ENCODE data around the gene BPIFB2. TPM values are rescaled to one million over a fixed set of nuclear protein-coding genes. Genes with fewer than 3 reads are reported as not detected.

Gene BPIFB2
- total RNA-seq, 1 experiment from 2014 or later: not detected

DNA sequence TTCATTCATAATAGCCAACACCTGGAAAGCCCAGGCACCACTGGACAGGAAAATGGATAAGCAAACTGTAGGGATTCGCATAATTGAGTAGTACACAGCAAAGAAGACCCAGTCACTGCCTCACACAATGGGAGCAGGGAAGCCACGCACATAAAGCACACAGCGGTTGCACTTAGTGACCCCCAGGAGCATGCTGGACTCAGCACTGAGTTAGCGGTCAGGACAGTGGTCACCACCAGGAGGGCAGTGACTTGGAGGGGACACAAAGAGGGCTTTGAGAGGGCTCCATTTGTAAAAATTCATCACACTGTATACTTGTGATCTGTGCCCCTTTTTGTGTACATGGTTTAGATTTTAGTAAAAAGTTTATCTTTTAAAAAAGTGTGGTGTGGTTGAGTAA lies 43.8 kb downstream of the BPIFB2 start:
- in situ Hi-C loops (cut with HindIII; ENCODE audit: low pct_unique_long_range_greater_than_20kb, low sequenced_read_pairs) (no loop called here), intact Hi-C loops (cut with micrococcal nuclease; ENCODE audit: unreplicated experiment) (no loop called here)
- TF ChIP-seq, protein P1, sequence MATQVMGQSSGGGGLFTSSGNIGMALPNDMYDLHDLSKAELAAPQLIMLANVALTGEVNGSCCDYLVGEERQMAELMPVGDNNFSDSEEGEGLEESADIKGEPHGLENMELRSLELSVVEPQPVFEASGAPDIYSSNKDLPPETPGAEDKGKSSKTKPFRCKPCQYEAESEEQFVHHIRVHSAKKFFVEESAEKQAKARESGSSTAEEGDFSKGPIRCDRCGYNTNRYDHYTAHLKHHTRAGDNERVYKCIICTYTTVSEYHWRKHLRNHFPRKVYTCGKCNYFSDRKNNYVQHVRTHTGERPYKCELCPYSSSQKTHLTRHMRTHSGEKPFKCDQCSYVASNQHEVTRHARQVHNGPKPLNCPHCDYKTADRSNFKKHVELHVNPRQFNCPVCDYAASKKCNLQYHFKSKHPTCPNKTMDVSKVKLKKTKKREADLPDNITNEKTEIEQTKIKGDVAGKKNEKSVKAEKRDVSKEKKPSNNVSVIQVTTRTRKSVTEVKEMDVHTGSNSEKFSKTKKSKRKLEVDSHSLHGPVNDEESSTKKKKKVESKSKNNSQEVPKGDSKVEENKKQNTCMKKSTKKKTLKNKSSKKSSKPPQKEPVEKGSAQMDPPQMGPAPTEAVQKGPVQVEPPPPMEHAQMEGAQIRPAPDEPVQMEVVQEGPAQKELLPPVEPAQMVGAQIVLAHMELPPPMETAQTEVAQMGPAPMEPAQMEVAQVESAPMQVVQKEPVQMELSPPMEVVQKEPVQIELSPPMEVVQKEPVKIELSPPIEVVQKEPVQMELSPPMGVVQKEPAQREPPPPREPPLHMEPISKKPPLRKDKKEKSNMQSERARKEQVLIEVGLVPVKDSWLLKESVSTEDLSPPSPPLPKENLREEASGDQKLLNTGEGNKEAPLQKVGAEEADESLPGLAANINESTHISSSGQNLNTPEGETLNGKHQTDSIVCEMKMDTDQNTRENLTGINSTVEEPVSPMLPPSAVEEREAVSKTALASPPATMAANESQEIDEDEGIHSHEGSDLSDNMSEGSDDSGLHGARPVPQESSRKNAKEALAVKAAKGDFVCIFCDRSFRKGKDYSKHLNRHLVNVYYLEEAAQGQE (IDR thresholded peaks at IDR 0.05; ENCODE audit: insufficient read depth in 1 of 2, low read depth in 2 of 2, low read length in 1 of 2): no peak
- TF ChIP-seq POLR2AphosphoS5 (IDR thresholded peaks at IDR 0.05; ENCODE audit: low read depth, low read length): no peak
- TF ChIP-seq, protein P2, sequence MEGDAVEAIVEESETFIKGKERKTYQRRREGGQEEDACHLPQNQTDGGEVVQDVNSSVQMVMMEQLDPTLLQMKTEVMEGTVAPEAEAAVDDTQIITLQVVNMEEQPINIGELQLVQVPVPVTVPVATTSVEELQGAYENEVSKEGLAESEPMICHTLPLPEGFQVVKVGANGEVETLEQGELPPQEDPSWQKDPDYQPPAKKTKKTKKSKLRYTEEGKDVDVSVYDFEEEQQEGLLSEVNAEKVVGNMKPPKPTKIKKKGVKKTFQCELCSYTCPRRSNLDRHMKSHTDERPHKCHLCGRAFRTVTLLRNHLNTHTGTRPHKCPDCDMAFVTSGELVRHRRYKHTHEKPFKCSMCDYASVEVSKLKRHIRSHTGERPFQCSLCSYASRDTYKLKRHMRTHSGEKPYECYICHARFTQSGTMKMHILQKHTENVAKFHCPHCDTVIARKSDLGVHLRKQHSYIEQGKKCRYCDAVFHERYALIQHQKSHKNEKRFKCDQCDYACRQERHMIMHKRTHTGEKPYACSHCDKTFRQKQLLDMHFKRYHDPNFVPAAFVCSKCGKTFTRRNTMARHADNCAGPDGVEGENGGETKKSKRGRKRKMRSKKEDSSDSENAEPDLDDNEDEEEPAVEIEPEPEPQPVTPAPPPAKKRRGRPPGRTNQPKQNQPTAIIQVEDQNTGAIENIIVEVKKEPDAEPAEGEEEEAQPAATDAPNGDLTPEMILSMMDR (IDR thresholded peaks at IDR 0.05): no peak
- TF ChIP-seq SIN3A (IDR thresholded peaks at IDR 0.05; ENCODE audit: borderline replicate concordance, insufficient read depth, low read depth, low read length): no peak
- no peak for TF ChIP-seq TCF7L2 (IDR thresholded peaks at IDR 0.05; ENCODE audit: low read depth, low read length)
- DNase-seq (ENCODE audit: low read depth, low spot score) (no peak), ATAC-seq (no peak)
- no peaks in the 10 kb centered on the region for H3K27me3 ChIP-seq (ENCODE audit: control insufficient read depth, insufficient read depth, low read length)
- H3K9me3 ChIP-seq (ENCODE audit: control insufficient read depth, insufficient read depth, low read depth, low read length): no peaks in the 10 kb centered on the region
- no peak overlapping the region for H3K27ac ChIP-seq (ENCODE audit: low read length)
- POLR2A ChIA-PET: no interaction called here
- no TSS peak for BruUV-seq (replicated peaks)
- H3K4me3 ChIP-seq (ENCODE audit: low read depth in 2 of 2, low read length in 2 of 2): no peak overlapping the region
- no peaks in the 10 kb centered on the region for H3K36me3 ChIP-seq (ENCODE audit: control insufficient read depth, insufficient read depth, low read length)
- CTCF ChIA-PET: no interaction called here
- H3K4me1 ChIP-seq (ENCODE audit: control insufficient read depth, insufficient read depth, low read length): no peaks in the 10 kb centered on the region

DNA sequence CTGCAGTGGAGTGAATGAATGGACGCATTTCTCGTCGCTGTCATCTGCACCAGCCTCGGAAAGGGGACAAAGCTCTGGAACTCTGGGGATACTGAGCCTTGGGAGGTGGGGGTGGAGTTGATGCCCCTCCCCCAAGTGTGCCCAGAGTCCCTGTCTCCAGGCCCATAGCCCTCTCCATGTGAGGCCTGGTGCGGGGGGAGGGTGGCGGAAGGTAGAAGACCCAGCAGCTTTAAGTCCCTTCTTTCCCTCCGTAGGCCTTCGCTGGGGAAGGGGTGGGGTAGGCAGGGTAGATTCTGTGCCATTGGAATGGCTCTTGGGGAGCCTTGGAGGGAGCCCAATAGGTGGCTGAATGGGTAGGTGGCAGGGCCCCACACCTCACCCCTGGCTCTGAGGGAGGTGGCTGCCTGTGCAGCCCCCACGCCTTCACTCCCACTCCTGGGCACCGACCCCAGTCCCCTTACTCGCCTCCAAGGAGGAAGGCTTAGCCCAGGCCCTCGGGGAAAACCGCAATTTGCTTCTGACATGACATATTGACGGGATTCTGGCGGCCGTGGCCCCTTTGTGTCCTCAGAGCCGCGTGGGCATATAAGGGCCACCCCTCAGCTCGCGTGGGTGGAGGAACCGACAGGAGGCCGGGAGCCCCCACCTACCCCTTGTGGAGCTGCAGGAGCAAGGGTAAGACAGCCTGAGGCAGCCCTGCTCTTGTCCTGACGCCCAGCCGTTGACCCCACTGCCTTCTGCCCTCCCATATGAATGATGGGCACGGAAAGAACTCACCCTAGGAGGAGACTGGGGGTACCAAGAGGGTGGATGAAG lies 46.0 kb downstream of the BPIFB2 start, which contains the start of gene BPIFB3:
Gene BPIFB3 (plus strand): TSS at position 613 of the 816 bp plus-strand sequence. CDS start 1,533 bp downstream, outside the sequence.
- in situ Hi-C loops (cut with HindIII; ENCODE audit: low pct_unique_long_range_greater_than_20kb, low sequenced_read_pairs): no loop called here
- BruUV-seq (replicated peaks): no TSS peak
- Histone ChIP-seq H3K27ac (ENCODE audit: low read length) (no peak within 1 kb of the TSS), H3K4me3 (ENCODE audit: low read depth in 2 of 2, low read length in 2 of 2) (no peak within 1 kb of the TSS), H3K4me1 (ENCODE audit: control insufficient read depth, insufficient read depth, low read length) (no peaks in the 10 kb centered on the region), H3K27me3 (ENCODE audit: control insufficient read depth, insufficient read depth, low read length) (no peaks in the 10 kb centered on the region), H3K36me3 (ENCODE audit: control insufficient read depth, insufficient read depth, low read length) (no peaks in the 10 kb centered on the region), H3K9me3 (ENCODE audit: control insufficient read depth, insufficient read depth, low read depth, low read length) (no peaks in the 10 kb centered on the region)
- TF ChIP-seq, protein P2 (IDR thresholded peaks at IDR 0.05): no peak
- TF ChIP-seq, protein P1 (IDR thresholded peaks at IDR 0.05; ENCODE audit: insufficient read depth in 1 of 2, low read depth in 2 of 2, low read length in 1 of 2): no peak
- TF ChIP-seq TCF7L2 (IDR thresholded peaks at IDR 0.05; ENCODE audit: low read depth, low read length) (no peak), POLR2AphosphoS5 (IDR thresholded peaks at IDR 0.05; ENCODE audit: low read depth, low read length) (no peak), SIN3A (IDR thresholded peaks at IDR 0.05; ENCODE audit: borderline replicate concordance, insufficient read depth, low read depth, low read length) (no peak)
- ChIA-PET POLR2A (no interaction called here), CTCF (interaction anchor here (0.6 kb wide), 1 partner anchor 391 kb away, joined by 4 read pairs; no protein-coding TSS in a partner anchor)
- ATAC-seq: no peak
- no peak for DNase-seq (ENCODE audit: low read depth, low spot score)
- intact Hi-C loops (cut with micrococcal nuclease; ENCODE audit: unreplicated experiment): no loop called here

Measured in Panc1 (cell line).